ACHN (cell line): ENCODE measurements around the gene OR10AG1.
A peak's percentile ranks its signal among the peaks of the same experiment; 100 is the strongest.

ENCODE experiments used
- DNase-seq: peaks from one replicate; pipeline ENCODE4 v3.0.0-alpha.2; 2015
- in situ Hi-C: cut with HindIII; loops from 2 replicates; pipeline ENCODE4 v1.10.0; 2017; ENCODE audit warnings: low sequenced_read_pairs, low pct_ligation_motif_present, low pct_unique_long_range_greater_than_20kb

The OR10AG1 gene

DNA sequence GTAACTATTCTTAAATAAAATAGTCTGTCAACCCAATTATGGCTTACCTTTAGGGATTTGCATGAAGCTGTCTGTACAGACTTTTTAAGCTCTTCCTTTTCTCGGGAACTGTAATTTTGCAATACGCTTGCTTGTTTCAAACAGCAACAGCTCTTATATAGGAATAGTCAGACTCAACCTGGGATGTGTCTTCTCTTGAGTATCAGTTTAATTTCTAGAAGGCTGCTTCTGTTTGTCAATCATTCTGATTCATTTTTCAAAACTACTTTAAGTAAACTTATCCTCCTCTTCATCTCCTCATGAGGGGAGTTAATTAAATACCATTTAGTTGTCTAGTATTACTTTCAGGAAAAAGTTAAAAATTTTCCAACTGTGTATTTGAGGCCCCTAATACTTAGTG, at the start of gene OR10AG1:
OR10AG1 (minus strand) TSS at position 101 of the 400 bp plus-strand sequence; CDS start at position 63, 38 bp downstream.
- DNase-seq, result no peak
- in situ Hi-C loops, result no loop called here

DNA sequence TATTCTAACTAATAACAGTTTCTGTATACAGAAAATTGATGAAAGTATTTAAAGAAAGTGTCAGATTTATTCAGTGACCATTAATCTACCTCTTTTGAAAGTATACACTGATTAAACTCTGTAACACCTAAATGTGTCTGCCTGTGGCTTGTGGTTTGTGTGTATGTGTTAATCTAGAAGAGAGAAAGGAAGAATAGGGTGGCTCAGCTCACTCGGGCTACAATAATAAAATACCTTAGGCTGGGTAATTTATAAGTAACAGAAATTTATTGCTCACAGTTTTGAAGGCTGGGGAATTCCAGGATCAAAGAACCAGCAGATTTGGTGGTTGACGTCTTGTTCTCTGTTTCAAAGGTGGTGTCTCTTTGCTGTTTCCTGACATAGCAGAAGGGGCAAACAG, 44.1 kb upstream of the OR10AG1 start:
- in situ Hi-C loops, result no loop called here
- DNase-seq, result no peak

DNA sequence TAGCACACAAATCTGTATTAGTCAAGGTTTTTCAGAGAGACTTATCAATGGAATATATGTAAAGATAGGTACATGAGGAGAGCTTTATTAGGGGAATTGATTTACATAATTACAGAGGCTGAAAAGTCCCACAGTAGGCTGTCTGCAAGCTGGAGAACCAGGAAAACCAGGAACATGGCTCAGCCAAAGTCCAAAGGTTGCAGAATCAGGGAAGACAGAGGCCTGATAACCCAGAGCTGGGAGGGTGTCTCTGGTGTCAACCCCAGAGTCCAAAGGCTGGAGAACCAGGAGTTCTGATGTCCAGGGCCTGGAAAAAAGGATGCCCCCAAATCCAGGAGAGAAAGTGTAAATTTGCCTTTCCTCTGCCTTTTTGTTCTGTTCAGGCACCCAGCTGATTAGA, 41.0 kb upstream of the OR10AG1 start:
- DNase-seq, result no peak

DNA sequence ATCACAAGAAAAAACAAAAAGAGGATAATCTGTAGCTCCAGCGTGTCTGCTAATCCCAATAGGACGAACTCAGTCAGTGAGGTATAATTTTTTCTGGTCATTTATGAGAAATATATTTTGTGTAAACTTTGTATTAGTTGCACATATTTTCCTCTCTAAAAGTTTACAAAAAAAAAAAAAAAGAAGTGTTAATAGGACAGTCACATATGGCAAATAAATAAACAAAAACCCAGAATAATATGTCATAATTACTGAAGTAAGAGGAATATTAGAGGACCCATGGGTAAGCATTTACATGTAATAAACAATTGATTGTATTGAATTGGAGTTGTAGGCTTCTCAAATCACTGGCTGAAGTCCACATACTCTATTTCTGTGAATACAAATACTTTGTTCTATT, 24.8 kb upstream of the OR10AG1 start, which contains the start of gene OR5F1:
OR5F1 (minus strand) TSS at position 101 of the 400 bp plus-strand sequence; CDS start at position 101, 0 bp downstream.
- in situ Hi-C loops, result no loop called here
- no peak for DNase-seq

More for the DNA sequence above, 41.0 kb upstream of the OR10AG1 start:
- in situ Hi-C loops, result no loop called here

GRCh38 chr11:55970935-55971334, 1.2 kb upstream of the OR10AG1 start:
- in situ Hi-C loops, result no loop called here
- no peak for DNase-seq

DNA sequence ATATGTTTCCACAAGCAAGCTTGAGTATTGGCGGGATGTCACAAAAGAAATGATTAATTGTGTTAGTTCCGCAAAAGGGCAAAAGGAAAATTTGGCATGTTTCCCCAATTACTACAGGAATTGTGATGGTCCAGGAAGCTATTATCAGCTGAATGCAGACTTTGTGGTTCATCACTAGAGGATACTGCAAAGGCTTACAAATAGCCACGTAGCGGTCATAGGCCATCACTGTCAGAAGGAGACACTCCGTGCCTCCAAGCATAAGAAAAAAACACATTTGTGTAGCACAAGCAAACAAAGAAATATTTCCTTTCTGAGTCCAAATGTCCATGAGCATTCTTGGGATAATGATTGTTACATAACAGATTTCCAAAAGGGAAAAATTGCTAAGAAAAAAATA, 1.8 kb downstream of the OR10AG1 start:
- no peak for DNase-seq
- in situ Hi-C loops, result no loop called here

DNA sequence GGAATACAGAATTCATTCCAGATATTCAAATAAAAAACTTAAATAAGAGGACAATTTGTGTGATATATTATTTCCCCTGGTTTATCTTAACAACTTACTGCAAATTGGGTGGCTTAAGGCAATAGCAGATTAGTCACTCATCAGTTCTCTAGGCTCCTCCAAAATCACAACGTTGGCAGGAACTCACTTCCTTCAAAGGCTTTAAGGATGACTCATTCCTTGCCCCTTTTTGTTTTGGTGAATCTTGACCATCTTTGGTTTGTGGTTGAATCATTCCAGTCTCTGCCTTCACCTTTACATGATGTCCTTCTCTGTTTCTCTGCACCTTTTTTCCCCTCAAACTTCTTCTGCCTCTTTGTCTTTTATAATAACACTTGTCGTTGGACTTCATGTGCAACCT, 3.4 kb downstream of the OR10AG1 start:
- in situ Hi-C loops, result no loop called here
- no peak for DNase-seq

DNA sequence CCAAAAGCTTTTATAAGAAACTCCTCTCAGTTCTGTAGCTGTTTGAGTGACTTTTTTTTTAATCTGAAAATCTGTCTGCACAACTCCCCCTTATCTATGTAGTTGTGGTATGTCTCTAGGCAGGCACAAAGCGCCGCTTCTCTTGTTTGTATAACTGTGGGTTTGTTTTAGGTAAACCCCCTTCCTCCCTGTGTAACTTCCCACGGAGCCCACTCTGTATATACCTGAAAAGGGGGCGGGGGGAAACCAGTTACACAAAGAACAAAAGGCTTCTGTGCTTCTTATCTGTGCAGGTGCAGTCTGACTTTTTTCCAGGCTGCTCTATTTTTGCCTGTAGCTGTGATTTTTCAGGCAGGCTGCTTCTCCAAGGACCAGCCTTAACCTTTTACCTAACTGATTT, 13.2 kb downstream of the OR10AG1 start:
- in situ Hi-C loops, result no loop called here
- DNase-seq, result no peak

- in situ Hi-C loops, result no loop called here
- no peak for DNase-seq
Measured at GRCh38 chr11:55949330-55949729, 20.4 kb downstream of the OR10AG1 start.

DNA sequence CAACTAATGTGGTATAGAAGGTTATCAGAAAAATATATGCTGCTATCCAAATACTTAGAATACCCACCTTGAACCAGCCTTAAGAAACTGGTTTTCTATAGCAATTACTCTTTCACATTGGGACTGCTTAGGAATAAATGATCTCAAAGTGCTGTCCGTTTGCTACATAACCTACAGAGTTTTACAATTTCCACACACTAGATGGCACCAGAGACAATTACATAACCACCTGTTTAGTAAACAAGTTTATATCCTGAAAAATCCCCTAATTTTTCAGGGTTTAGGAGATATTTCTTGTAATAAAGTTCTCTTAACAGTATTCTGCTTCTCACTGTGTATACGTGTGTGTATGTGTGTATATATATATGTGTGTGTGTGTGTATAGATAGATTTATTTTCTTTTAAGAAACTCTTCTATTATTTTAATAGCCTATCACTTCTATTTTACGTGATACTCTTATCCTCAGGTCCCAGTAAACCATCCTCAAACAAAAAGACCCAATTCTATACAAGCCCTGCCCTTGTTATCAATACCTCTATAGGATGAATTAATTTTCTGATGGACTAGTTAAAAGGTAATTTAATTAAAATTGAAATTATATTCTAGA, 26.9 kb downstream of the OR10AG1 start:
- in situ Hi-C loops, result no loop called here
- DNase-seq, result peak; percentile 46

DNA sequence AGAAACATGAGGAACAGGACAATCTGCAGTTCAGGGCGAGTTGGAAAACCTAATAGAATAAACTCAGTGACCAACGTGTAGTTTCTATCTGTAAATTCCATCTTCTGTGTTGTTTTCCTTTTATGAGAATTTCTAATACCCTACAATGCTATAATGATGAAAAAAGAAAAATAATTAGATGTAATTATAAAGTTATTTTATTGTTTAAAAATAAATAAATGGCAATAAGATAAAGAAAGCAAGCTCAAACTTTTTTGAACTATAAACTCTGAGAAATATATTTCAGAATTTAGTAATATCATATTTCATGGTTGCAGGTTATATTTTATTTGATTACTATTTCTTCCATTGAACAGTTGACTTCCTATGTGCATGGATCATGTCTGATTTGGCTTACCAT, 33.4 kb downstream of the OR10AG1 start, which contains the start of gene OR5I1:
OR5I1 (minus strand) TSS at position 101 of the 400 bp plus-strand sequence; CDS start at position 101, 0 bp downstream.
- in situ Hi-C loops, result no loop called here
- DNase-seq, result no peak

GRCh38 chr11:55920537-55920936, 49.2 kb downstream of the OR10AG1 start:
- in situ Hi-C loops, result no loop called here
- no peak for DNase-seq
